ENCODE results near the gene CA9.

DNA sequence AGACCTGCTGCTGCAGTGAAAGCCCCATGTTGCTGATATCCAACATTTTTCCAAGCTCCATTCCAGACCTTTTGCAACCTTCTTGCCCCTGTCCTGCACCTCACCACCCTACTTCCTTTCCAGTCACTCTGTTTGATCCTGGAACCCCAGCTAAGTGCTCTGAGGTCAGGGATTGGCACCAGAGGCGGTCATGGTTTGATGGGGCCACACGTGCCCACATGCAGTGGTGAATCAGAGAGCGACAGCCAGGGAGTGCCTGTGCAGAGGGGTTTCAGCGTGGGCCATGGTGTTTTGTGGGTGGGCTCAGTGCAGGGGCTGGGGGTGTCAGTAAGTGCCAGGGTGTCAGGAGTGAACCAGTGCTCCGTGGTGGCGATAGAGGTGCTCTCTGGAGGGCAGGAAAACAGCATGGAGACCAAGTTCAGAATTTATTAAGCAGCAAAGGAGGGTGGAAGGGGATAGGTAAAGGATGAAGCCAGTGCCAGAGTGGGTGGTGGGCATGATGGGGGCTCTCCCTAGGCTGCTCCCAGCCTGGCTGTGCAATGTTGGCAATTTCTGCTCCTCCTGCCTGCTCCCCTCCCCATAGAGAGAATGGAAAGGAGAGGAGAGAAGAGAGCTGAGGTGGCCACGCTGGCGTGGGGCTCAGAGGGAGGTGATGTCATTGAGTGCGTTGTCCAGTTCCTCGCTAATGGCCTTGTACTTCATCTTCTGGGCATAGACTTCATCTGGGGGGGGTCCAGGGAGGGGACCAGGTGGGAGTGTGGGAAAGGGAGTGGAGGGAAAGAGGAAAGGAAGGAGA is 9.0 kb downstream of the CA9 start:
- TF ChIP-seq, protein P1, sequence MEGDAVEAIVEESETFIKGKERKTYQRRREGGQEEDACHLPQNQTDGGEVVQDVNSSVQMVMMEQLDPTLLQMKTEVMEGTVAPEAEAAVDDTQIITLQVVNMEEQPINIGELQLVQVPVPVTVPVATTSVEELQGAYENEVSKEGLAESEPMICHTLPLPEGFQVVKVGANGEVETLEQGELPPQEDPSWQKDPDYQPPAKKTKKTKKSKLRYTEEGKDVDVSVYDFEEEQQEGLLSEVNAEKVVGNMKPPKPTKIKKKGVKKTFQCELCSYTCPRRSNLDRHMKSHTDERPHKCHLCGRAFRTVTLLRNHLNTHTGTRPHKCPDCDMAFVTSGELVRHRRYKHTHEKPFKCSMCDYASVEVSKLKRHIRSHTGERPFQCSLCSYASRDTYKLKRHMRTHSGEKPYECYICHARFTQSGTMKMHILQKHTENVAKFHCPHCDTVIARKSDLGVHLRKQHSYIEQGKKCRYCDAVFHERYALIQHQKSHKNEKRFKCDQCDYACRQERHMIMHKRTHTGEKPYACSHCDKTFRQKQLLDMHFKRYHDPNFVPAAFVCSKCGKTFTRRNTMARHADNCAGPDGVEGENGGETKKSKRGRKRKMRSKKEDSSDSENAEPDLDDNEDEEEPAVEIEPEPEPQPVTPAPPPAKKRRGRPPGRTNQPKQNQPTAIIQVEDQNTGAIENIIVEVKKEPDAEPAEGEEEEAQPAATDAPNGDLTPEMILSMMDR (IDR thresholded peaks at IDR 0.05), result no peak
- no peak for TF ChIP-seq POLR2A (IDR thresholded peaks at IDR 0.05)
